Lower leg skin (tissue), 3 donors: ENCODE measurements around the gene SOWAHD.

Experiments
- POLR2A ChIP-seq, 2 donors: fragments of 450-650 bp; IDR thresholded peaks; one replicate each; pipeline ENCODE4 v1.6.1; 2016 to 2017; ENCODE audit warnings: antibody characterized with exemption in 2 of 2, mild to moderate bottlenecking in 1 of 2, moderate library complexity in 1 of 2
- TF ChIP-seq, protein P1 (sequence below), 3 donors: fragments of 450-650 bp; IDR thresholded peaks; one replicate each; pipeline ENCODE4 v1.5.1; 2016; ENCODE audit warnings: antibody characterized with exemption in 3 of 3, mild to moderate bottlenecking in 3 of 3, moderate library complexity in 2 of 3

DNA sequence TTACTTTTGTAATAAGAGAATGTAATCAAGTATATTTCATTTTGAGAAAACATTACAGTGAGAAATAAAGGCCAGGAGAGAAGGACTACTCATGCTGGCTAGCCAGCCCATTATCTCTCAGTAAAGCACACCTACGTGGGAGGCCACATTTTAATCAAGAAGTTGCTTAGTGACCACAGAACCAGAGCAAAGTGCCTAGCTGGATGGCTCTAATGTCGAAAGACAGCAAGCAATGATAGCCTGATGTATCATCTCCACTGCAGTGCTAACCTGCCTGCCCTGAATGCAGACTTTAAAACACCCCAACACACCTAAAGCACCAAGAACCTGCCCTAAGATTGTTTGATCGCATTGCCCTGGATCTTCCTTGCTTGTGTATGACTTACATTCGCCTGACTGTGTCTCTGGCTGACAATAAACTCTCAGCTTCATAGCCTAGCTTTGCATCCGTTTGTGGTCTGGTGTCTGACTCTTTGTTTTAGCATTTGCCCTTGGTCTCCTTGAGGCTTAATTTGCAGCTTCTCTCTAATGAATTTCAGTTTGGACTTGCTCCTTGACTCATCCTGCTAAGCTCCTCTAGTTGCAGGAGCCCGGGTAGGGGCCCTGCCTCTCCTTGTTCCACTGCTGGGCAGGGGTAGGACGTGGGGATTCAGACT lies 31.4 kb upstream of the SOWAHD start:
- TF ChIP-seq, protein P1, sequence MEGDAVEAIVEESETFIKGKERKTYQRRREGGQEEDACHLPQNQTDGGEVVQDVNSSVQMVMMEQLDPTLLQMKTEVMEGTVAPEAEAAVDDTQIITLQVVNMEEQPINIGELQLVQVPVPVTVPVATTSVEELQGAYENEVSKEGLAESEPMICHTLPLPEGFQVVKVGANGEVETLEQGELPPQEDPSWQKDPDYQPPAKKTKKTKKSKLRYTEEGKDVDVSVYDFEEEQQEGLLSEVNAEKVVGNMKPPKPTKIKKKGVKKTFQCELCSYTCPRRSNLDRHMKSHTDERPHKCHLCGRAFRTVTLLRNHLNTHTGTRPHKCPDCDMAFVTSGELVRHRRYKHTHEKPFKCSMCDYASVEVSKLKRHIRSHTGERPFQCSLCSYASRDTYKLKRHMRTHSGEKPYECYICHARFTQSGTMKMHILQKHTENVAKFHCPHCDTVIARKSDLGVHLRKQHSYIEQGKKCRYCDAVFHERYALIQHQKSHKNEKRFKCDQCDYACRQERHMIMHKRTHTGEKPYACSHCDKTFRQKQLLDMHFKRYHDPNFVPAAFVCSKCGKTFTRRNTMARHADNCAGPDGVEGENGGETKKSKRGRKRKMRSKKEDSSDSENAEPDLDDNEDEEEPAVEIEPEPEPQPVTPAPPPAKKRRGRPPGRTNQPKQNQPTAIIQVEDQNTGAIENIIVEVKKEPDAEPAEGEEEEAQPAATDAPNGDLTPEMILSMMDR (IDR thresholded peaks at IDR 0.05), result no peak
- no peak for TF ChIP-seq POLR2A (IDR thresholded peaks at IDR 0.05)
